A673 (cell line): ENCODE data around the gene KRTAP4-7.

Source experiments
- CTCF ChIP-seq: fragments of 300-800, 200-600 bp; sonication (generic); conservative IDR thresholded peaks from 2 replicates; pipeline ENCODE4 v1.5.1; 2017; ENCODE audit warnings: low read depth, mild to moderate bottlenecking, antibody characterized with exemption, low read length, moderate library complexity, mixed read lengths
- EZH2 ChIP-seq: fragments of 200-600 bp; sonication (generic); IDR thresholded peaks from 2 replicates; pipeline ENCODE4 v1.6.1; 2017; ENCODE audit warnings: borderline replicate concordance, low read depth, mild to moderate bottlenecking, mixed read lengths, antibody characterized with exemption, low read length; ENCODE audit not compliant: poor library complexity, severe bottlenecking

- TF ChIP-seq CTCF (no peak), EZH2 (no peak)
Measured at GRCh38 chr17:41073676-41074075, 10.3 kb upstream of the KRTAP4-7 start.
